HEK293 (cell line): ENCODE results near the gene LIN37.

Source experiments
- CTCF ChIA-PET: fragments of 350-600 bp; formaldehyde crosslinking; extraction: SDS; loops from one replicate; lab custom pipeline; 2021; ENCODE audit warnings: antibody characterized with exemption; lab: Yijun Ruan, JAX
- POLR2A ChIA-PET: fragments of 300-600 bp; formaldehyde crosslinking; extraction: SDS; loops from one replicate; lab custom pipeline; 2020; ENCODE audit warnings: antibody characterized with exemption, inconsistent platforms; lab: Yijun Ruan, JAX
- H3K27ac ChIP-seq: fragments of 200-500 bp; sonication (Bioruptor generic); 2 replicates; pipeline ENCODE4 v1.5.1; 2014; ENCODE audit warnings: low read depth, low read length, control low read depth, inconsistent platforms; ENCODE audit errors: extremely low read depth
- H3K36me3 ChIP-seq, 2 experiments: fragments of 200-500 bp in 1 of 2; sonication (Bioruptor generic) in 1 of 2; 1 replicate in 1 of 2; 2 replicates in 1 of 2; pipeline ENCODE4 v1.5.1; 2014 to 2017; ENCODE audit warnings: inconsistent platforms in 2 of 2, low read length in 2 of 2; ENCODE audit not compliant: control insufficient read depth in 2 of 2, insufficient read depth in 1 of 2
- H3K4me1 ChIP-seq: fragments of 200-500 bp; sonication (Bioruptor generic); 2 replicates; pipeline ENCODE4 v1.5.1; 2014; ENCODE audit warnings: mild to moderate bottlenecking, low read length, inconsistent platforms; ENCODE audit not compliant: control insufficient read depth, insufficient read depth
- H3K4me3 ChIP-seq: 2 replicates; pipeline ENCODE4 v1.5.1; 2011; ENCODE audit warnings: low read depth, mild to moderate bottlenecking, control low read depth, low read length, moderate library complexity
- H3K9me3 ChIP-seq: fragments of 200-500 bp; sonication (Bioruptor generic); 2 replicates; pipeline ENCODE4 v1.5.1; 2014; ENCODE audit warnings: low read depth, low read length, inconsistent platforms; ENCODE audit not compliant: control insufficient read depth, insufficient read depth
- HOXA7 ChIP-seq: sonication (generic); formaldehyde crosslinking; IDR thresholded peaks from 2 replicates; pipeline ENCODE4 v1.8.1; 2022; ENCODE audit warnings: missing genetic modification reagents, borderline replicate concordance
- ZBTB7A ChIP-seq: fragments of 450-650 bp; formaldehyde crosslinking; IDR thresholded peaks from 2 replicates; pipeline ENCODE4 v1.5.1; 2016; ENCODE audit warnings: low read depth, missing biosample characterization, missing genetic modification characterization
- ZFP37 ChIP-seq: fragments of 450-650 bp; formaldehyde crosslinking; IDR thresholded peaks from 2 replicates; pipeline ENCODE4 v1.5.1; 2016; ENCODE audit warnings: missing biosample characterization, missing genetic modification characterization
- ZNF169 ChIP-seq: fragments of 450-650 bp; formaldehyde crosslinking; IDR thresholded peaks from 2 replicates; pipeline ENCODE4 v1.5.1; 2016; ENCODE audit warnings: missing biosample characterization, missing genetic modification characterization
- ZNF211 ChIP-seq: fragments of 450-650 bp; formaldehyde crosslinking; IDR thresholded peaks from 2 replicates; pipeline ENCODE4 v1.5.1; 2016; ENCODE audit warnings: low read depth, missing biosample characterization, missing genetic modification characterization
- ZNF311 ChIP-seq: fragments of 450-650 bp; formaldehyde crosslinking; IDR thresholded peaks from 2 replicates; pipeline ENCODE4 v1.5.1; 2017; ENCODE audit warnings: missing biosample characterization, missing genetic modification characterization, borderline replicate concordance
- ZNF341 ChIP-seq: fragments of 450-650 bp; formaldehyde crosslinking; IDR thresholded peaks from 2 replicates; pipeline ENCODE4; 2016; ENCODE audit warnings: low read depth, missing biosample characterization, missing genetic modification characterization
- ZNF366 ChIP-seq: fragments of 450-650 bp; formaldehyde crosslinking; conservative IDR thresholded peaks from 2 replicates; pipeline ENCODE4 v1.5.1; 2016; ENCODE audit warnings: missing biosample characterization, missing genetic modification characterization
- ZNF391 ChIP-seq: fragments of 450-650 bp; formaldehyde crosslinking; IDR thresholded peaks from 2 replicates; pipeline ENCODE4 v1.5.1; 2016; ENCODE audit warnings: low read depth, missing biosample characterization, missing genetic modification characterization, borderline replicate concordance
- ZNF501 ChIP-seq: fragments of 450-650 bp; formaldehyde crosslinking; IDR thresholded peaks from 2 replicates; pipeline ENCODE4 v1.5.1; 2016; ENCODE audit warnings: missing biosample characterization, missing genetic modification characterization
- ZNF510 ChIP-seq: fragments of 450-650 bp; formaldehyde crosslinking; IDR thresholded peaks from 2 replicates; pipeline ENCODE4 v1.5.1; 2018; ENCODE audit warnings: mild to moderate bottlenecking, missing genetic modification characterization, missing biosample characterization; ENCODE audit not compliant: insufficient replicate concordance
- ZNF600 ChIP-seq: fragments of 450-650 bp; formaldehyde crosslinking; IDR thresholded peaks from 2 replicates; pipeline ENCODE4 v1.5.1; 2016; ENCODE audit warnings: missing biosample characterization, missing genetic modification characterization
- ZNF747 ChIP-seq: fragments of 450-650 bp; formaldehyde crosslinking; IDR thresholded peaks from 2 replicates; pipeline ENCODE4 v1.5.1; 2016; ENCODE audit warnings: missing biosample characterization, missing genetic modification characterization
- ZNF791 ChIP-seq: fragments of 450-650 bp; formaldehyde crosslinking; IDR thresholded peaks from 2 replicates; pipeline ENCODE4 v1.5.1; 2016; ENCODE audit warnings: missing biosample characterization, missing genetic modification characterization
- TF ChIP-seq, protein P1 (sequence below): fragments of 450-650 bp; formaldehyde crosslinking; IDR thresholded peaks from 2 replicates; pipeline ENCODE4 v1.5.1; 2016; ENCODE audit warnings: missing biosample characterization, missing genetic modification characterization
- TF ChIP-seq, protein P2 (sequence below): fragments of 450-650 bp; formaldehyde crosslinking; optimal IDR thresholded peaks from 2 replicates; pipeline ENCODE3; 2016; ENCODE audit warnings: missing biosample characterization, mild to moderate bottlenecking, missing genetic modification characterization
- TF ChIP-seq, protein P3 (sequence below): fragments of 450-650 bp; formaldehyde crosslinking; IDR thresholded peaks from 2 replicates; pipeline ENCODE4 v1.5.1; 2017; ENCODE audit warnings: missing biosample characterization, missing genetic modification characterization
- TF ChIP-seq, protein P4 (sequence below): fragments of 450-650 bp; formaldehyde crosslinking; IDR thresholded peaks from 2 replicates; pipeline ENCODE4 v1.5.0; 2017; ENCODE audit warnings: missing biosample characterization, missing genetic modification characterization, borderline replicate concordance
- TF ChIP-seq, protein P5 (sequence below): fragments of 450-650 bp; formaldehyde crosslinking; IDR thresholded peaks from 2 replicates; pipeline ENCODE4; 2016; ENCODE audit warnings: missing biosample characterization, missing genetic modification characterization
- TF ChIP-seq, protein P6 (sequence below): sonication (generic); formaldehyde crosslinking; IDR thresholded peaks from 2 replicates; pipeline ENCODE4 v1.8.1; 2022; ENCODE audit warnings: mild to moderate bottlenecking, moderate library complexity, missing genetic modification reagents

LIN37 gene

DNA sequence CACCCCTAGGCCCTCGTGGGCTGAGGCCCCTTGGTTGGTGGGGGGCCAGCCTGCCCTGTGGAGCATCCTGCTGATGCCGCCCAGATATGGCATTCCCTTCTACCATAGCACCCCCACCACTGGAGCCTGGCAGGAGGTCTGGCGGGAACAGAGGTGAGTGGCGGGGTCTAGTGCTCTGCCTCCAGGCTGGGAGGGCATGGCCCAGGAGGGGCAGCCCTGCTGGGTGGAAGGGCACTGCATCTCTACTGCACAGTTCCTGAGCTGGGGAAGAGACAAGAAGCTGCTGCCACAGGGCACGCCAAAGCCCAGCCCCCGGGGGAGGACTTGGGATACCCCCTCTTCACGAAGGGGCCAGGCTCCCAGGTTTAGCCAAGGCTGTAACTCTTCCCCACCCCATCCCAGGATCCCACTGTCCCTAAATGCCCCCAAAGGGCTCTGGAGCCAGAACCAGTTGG, 33.0 kb upstream of the LIN37 start (continued):
- TF ChIP-seq, protein P1, sequence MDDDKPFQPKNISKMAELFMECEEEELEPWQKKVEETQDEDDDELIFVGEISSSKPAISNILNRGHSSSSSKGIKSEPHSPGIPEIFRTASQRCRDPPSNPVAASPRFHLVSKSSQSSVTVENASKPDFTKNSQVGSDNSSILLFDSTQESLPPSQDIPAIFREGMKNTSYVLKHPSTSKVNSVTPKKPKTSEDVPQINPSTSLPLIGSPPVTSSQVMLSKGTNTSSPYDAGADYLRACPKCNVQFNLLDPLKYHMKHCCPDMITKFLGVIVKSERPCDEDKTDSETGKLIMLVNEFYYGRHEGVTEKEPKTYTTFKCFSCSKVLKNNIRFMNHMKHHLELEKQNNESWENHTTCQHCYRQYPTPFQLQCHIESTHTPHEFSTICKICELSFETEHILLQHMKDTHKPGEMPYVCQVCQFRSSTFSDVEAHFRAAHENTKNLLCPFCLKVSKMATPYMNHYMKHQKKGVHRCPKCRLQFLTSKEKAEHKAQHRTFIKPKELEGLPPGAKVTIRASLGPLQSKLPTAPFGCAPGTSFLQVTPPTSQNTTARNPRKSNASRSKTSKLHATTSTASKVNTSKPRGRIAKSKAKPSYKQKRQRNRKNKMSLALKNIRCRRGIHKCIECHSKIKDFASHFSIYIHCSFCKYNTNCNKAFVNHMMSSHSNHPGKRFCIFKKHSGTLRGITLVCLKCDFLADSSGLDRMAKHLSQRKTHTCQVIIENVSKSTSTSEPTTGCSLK, result no peak
- TF ChIP-seq ZNF366, result no peak
- no peak for TF ChIP-seq ZNF391 (tag by site-specific recombination)
- TF ChIP-seq ZNF169 (tag by site-specific recombination), result no peak
- TF ChIP-seq, protein P2, sequence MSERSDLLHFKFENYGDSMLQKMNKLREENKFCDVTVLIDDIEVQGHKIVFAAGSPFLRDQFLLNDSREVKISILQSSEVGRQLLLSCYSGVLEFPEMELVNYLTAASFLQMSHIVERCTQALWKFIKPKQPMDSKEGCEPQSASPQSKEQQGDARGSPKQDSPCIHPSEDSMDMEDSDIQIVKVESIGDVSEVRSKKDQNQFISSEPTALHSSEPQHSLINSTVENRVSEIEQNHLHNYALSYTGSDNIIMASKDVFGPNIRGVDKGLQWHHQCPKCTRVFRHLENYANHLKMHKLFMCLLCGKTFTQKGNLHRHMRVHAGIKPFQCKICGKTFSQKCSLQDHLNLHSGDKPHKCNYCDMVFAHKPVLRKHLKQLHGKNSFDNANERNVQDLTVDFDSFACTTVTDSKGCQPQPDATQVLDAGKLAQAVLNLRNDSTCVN, result no peak
- TF ChIP-seq ZNF501 (tag by site-specific recombination), result no peak
- TF ChIP-seq, protein P3, sequence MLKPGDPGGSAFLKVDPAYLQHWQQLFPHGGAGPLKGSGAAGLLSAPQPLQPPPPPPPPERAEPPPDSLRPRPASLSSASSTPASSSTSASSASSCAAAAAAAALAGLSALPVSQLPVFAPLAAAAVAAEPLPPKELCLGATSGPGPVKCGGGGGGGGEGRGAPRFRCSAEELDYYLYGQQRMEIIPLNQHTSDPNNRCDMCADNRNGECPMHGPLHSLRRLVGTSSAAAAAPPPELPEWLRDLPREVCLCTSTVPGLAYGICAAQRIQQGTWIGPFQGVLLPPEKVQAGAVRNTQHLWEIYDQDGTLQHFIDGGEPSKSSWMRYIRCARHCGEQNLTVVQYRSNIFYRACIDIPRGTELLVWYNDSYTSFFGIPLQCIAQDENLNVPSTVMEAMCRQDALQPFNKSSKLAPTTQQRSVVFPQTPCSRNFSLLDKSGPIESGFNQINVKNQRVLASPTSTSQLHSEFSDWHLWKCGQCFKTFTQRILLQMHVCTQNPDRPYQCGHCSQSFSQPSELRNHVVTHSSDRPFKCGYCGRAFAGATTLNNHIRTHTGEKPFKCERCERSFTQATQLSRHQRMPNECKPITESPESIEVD (tag by site-specific recombination), result no peak

DNA sequence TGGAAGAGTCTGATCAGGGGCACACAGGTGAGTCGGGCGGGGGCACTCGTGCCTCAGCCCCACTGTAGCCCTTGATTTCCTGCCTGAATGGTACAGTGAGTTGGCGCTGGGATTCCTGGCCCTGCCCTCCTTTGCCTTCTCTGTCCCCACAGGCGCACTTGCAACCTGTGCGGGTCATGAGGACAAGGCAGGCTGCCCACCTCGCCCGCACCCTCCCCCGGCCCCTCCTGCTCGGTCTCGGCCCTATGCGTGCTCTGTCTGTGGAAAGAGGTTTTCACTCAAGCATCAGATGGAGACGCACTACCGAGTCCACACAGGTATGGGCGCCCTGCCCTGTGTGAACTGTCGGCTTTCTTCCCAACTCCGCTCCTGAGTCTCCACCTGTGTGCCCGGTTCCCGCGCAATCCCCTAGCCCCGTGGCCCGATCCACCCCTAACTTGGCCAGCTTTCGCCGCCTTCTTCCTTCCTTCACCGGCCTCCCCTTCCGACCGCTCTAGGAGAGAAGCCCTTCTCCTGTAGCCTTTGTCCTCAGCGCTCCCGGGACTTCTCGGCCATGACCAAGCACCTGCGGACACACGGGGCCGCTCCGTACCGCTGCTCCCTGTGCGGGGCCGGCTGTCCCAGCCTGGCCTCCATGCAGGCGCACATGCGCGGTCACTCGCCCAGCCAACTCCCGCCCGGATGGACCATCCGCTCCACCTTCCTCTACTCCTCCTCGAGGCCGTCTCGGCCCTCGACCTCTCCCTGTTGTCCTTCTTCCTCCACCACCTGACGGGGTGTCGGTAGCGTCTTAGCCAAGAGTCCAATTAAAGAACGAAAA, 32.2 kb upstream of the LIN37 start:
- TF ChIP-seq ZNF791 (tag by site-specific recombination) (no peak), ZNF211 (tag by site-specific recombination) (no peak), HOXA7 (CRISPR knock-in tag) (no peak), ZNF747 (tag by site-specific recombination) (0 out of 2 replicates have a peak, but pooled peaks have one; percentile 23), ZNF341 (tag by site-specific recombination) (peak; percentile 32; the same call in 1 of the 2 replicates), ZNF600 (tag by site-specific recombination) (peak; percentile 29; the same call in 1 of the 2 replicates), ZBTB7A (peak; percentile 60; the same call in 1 of the 2 replicates), ZFP37 (no peak), ZNF311 (peak; percentile 37; the same call in 1 of the 2 replicates), ZNF510 (tag by site-specific recombination) (no peak)
- TF ChIP-seq, protein P4, sequence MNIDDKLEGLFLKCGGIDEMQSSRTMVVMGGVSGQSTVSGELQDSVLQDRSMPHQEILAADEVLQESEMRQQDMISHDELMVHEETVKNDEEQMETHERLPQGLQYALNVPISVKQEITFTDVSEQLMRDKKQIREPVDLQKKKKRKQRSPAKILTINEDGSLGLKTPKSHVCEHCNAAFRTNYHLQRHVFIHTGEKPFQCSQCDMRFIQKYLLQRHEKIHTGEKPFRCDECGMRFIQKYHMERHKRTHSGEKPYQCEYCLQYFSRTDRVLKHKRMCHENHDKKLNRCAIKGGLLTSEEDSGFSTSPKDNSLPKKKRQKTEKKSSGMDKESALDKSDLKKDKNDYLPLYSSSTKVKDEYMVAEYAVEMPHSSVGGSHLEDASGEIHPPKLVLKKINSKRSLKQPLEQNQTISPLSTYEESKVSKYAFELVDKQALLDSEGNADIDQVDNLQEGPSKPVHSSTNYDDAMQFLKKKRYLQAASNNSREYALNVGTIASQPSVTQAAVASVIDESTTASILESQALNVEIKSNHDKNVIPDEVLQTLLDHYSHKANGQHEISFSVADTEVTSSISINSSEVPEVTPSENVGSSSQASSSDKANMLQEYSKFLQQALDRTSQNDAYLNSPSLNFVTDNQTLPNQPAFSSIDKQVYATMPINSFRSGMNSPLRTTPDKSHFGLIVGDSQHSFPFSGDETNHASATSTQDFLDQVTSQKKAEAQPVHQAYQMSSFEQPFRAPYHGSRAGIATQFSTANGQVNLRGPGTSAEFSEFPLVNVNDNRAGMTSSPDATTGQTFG, result peak; percentile 45; the same call in 1 of the 2 replicates
- TF ChIP-seq, protein P5, sequence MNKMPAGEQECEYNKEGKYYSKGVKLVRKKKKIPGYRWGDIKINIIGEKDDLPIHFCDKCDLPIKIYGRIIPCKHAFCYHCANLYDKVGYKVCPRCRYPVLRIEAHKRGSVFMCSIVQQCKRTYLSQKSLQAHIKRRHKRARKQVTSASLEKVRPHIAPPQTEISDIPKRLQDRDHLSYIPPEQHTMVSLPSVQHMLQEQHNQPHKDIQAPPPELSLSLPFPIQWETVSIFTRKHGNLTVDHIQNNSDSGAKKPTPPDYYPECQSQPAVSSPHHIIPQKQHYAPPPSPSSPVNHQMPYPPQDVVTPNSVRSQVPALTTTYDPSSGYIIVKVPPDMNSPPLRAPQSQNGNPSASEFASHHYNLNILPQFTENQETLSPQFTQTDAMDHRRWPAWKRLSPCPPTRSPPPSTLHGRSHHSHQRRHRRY (tag by site-specific recombination), result 0 out of 2 replicates have a peak, but pooled peaks have one; percentile 19
- TF ChIP-seq, protein P6, sequence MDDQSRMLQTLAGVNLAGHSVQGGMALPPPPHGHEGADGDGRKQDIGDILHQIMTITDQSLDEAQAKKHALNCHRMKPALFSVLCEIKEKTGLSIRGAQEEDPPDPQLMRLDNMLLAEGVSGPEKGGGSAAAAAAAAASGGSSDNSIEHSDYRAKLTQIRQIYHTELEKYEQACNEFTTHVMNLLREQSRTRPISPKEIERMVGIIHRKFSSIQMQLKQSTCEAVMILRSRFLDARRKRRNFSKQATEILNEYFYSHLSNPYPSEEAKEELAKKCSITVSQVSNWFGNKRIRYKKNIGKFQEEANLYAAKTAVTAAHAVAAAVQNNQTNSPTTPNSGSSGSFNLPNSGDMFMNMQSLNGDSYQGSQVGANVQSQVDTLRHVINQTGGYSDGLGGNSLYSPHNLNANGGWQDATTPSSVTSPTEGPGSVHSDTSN (CRISPR knock-in tag), result peak; percentile 69; the same call in 1 of the 2 replicates
- TF ChIP-seq, all 188 proteins: peak for 8
- H3K36me3 ChIP-seq, result peaks cover 17 to 19% of the 10 kb centered on the region in 2 experiments
- no peaks in the 10 kb centered on the region for H3K9me3 ChIP-seq
- POLR2A ChIA-PET, result interaction anchor here (1.0 kb wide), 1 partner anchor 9 kb away, joined by 3 read pairs; no protein-coding TSS in a partner anchor
- peak overlapping the region; percentile 44 for H3K4me3 ChIP-seq
- H3K4me1 ChIP-seq, result peaks cover 23% of the 10 kb centered on the region
- CTCF ChIA-PET, result interaction anchor here (0.6 to 6.0 kb wide), 17 partner anchors 12 to 499 kb away, joined by 3 to 119 read pairs (median 4); partner anchors contain the start of genes PSENEN, U2AF1L4 and ZBTB32
- peak overlapping the region; percentile 93 for H3K27ac ChIP-seq
